ENCODE results near the gene RPIA. TPM values are rescaled to one million over a fixed set of nuclear protein-coding genes. Genes with fewer than 3 reads are reported as not detected.

Gene RPIA
- total and polyA plus RNA-seq, 2 of the 4 experiments (the other 2 are of a cell fraction), result 4.1 to 8.6 TPM

GRCh38 chr2:88733155-88733902, 41.9 kb downstream of the RPIA start:
- dilution Hi-C loops (cut with HindIII; ENCODE audit: low sequenced_read_pairs, unreplicated experiment), result no loop called here
- H2AK9ac ChIP-seq (replicated peaks; ENCODE audit: low read depth, low read length, poor library complexity), result no peak overlapping the region
- H3K18ac ChIP-seq (ENCODE audit: low read depth, low read length), result no peak overlapping the region
- no peaks in the 10 kb centered on the region for H3K9me3 ChIP-seq (ENCODE audit: control insufficient read depth, insufficient read depth, low read length)
- H3K14ac ChIP-seq (replicated peaks; ENCODE audit: low read depth, low read length), result no peak overlapping the region
- no peaks in the 10 kb centered on the region for H3K27me3 ChIP-seq (ENCODE audit: control insufficient read depth, insufficient read depth, low read length)
- WGBS, 2 experiments (ENCODE audit: extremely low coverage in 2 of 2, insufficient read length in 1 of 2), result 100% methylated on average over 1 of the region's 4 CpGs; no CpG with 5 or more reads in 1 of the 2 experiments
- no peak overlapping the region for H4K8ac ChIP-seq (ENCODE audit: low read depth in 2 of 2, low read length in 2 of 2)
- intact Hi-C loops (cut with micrococcal nuclease), result no loop called here
- no peak overlapping the region for H3K9ac ChIP-seq (ENCODE audit: low read depth, low read length)
- CTCF ChIA-PET, result no interaction called here
- H3K4me2 ChIP-seq (ENCODE audit: low read depth, low read length), result no peak overlapping the region
- H2AK5ac ChIP-seq (ENCODE audit: low read depth, low read length), result no peak overlapping the region
- peaks cover 0 to 5% of the 10 kb centered on the region in 2 experiments; a peak in 1 of 4 replicates for H3K79me1 ChIP-seq (ENCODE audit: low read depth in 1 of 2, low read length in 2 of 2)
- no peak overlapping the region for H2BK120ac ChIP-seq (ENCODE audit: low read depth, low read length)
- H3K4ac ChIP-seq (ENCODE audit: low read depth, low read length), result no peak overlapping the region
- H4K5ac ChIP-seq (ENCODE audit: low read depth, low read length), result no peak overlapping the region
- TF ChIP-seq BHLHE40 (IDR thresholded peaks at IDR 0.05; ENCODE audit: low read depth, low read length), result no peak
- no peak for TF ChIP-seq MXI1 (IDR thresholded peaks at IDR 0.05; ENCODE audit: borderline replicate concordance, low read depth, low read length)
- no peak for TF ChIP-seq RFX5 (IDR thresholded peaks at IDR 0.05; ENCODE audit: low read depth, low read length)
- TF ChIP-seq MAFK (IDR thresholded peaks at IDR 0.05; ENCODE audit: low read depth, low read length), result no peak
- TF ChIP-seq SMC3 (IDR thresholded peaks at IDR 0.05; ENCODE audit: low read depth, low read length), result no peak
- no peak for TF ChIP-seq RAD21 (IDR thresholded peaks at IDR 0.05; ENCODE audit: low read length)
- TF ChIP-seq CTCF (conservative IDR thresholded peaks at IDR 0.05; ENCODE audit: low read depth, low read length), result no peak
- no peak for TF ChIP-seq ELK1 (IDR thresholded peaks at IDR 0.05; ENCODE audit: borderline replicate concordance, low read depth, low read length)
- no peak for TF ChIP-seq MAZ (IDR thresholded peaks at IDR 0.05; ENCODE audit: borderline replicate concordance, low read depth, low read length)
- no peak for TF ChIP-seq NFE2L2 (IDR thresholded peaks at IDR 0.05; ENCODE audit: low read depth, low read length)
- TF ChIP-seq CHD1 (IDR thresholded peaks at IDR 0.05; ENCODE audit: low read depth, low read length), result no peak
- TF ChIP-seq RCOR1 (IDR thresholded peaks at IDR 0.05; ENCODE audit: insufficient replicate concordance, low read length), result no peak
- TF ChIP-seq USF2 (IDR thresholded peaks at IDR 0.05; ENCODE audit: low read depth, low read length), result no peak
- no peak for TF ChIP-seq CEBPB (IDR thresholded peaks at IDR 0.05; ENCODE audit: low read depth, low read length)
- no peak for TF ChIP-seq POLR2A (IDR thresholded peaks at IDR 0.05; ENCODE audit: low read depth, low read length)
- TF ChIP-seq FOS (IDR thresholded peaks at IDR 0.05; ENCODE audit: low read depth, low read length), result no peak
- H2AFZ ChIP-seq (replicated peaks; ENCODE audit: low read length, poor library complexity), result no peak overlapping the region
- no peak overlapping the region for H2BK15ac ChIP-seq (ENCODE audit: low read depth, low read length)
- no peak overlapping the region for H3K56ac ChIP-seq (ENCODE audit: extremely low read depth, insufficient read depth, low read length)
- no peaks in the 10 kb centered on the region; the same call in 1 of the 2 replicates for H3K4me1 ChIP-seq (ENCODE audit: control insufficient read depth, insufficient read depth, low read length)
- peaks cover 10% of the 10 kb centered on the region for H3K36me3 ChIP-seq (ENCODE audit: control insufficient read depth, insufficient read depth, low read length)
- no peak overlapping the region for H2BK5ac ChIP-seq (ENCODE audit: low read depth, low read length, poor library complexity, severe bottlenecking)
- no peak overlapping the region for H3K4me3 ChIP-seq (ENCODE audit: insufficient read depth, low read depth, low read length)
- no peak overlapping the region for H3K27ac ChIP-seq (ENCODE audit: insufficient read depth, low read length)
- ATAC-seq (ENCODE audit: low read depth), result no peak
- in situ Hi-C loops (cut with MboI; ENCODE audit: low sequenced_read_pairs), result no loop called here
- 0 out of 2 replicates have a peak, but pooled peaks cover 5% of the 10 kb centered on the region for H3K9me1 ChIP-seq (ENCODE audit: insufficient read depth, low read length)
- POLR2A ChIA-PET (ENCODE audit: unreplicated experiment), result no interaction called here
- no peaks in the 10 kb centered on the region for H4K20me1 ChIP-seq (ENCODE audit: insufficient read depth, low read length)
- H2BK20ac ChIP-seq (ENCODE audit: low read depth, low read length), result no peak overlapping the region
- no peak overlapping the region for H4K91ac ChIP-seq (ENCODE audit: insufficient read depth, low read depth, low read length)
- no TSS peak for BruUV-seq (replicated peaks)
- no peak for DNase-seq
- H3K23ac ChIP-seq (ENCODE audit: low read depth, low read length), result no peak overlapping the region
